Measurements from ENCODE around the gene DTNB. TPM values are rescaled to one million over a fixed set of nuclear protein-coding genes. Genes with fewer than 3 reads are reported as not detected.

The DTNB gene
- total and polyA plus RNA-seq, 2 donors (not counting 1 experiment from before 2014, with no cell fraction given), result 25.7 to 37.3 TPM

Small RNAs within 50 kb of the gene (small RNA-seq; reads per million reads assigned to genes)
- gene MIR1301 (ENCODE audit: insufficient read length, low read depth, low replicate concordance) (not detected), gene RF00019 (ENCODE audit: insufficient read length, low read depth, low replicate concordance) (not detected)

Other genes starting within 250 kb of the DTNB start
- gene ASXL2, start 204.9 kb upstream of the DTNB start, total RNA-seq, result 51.5 and 55.0 TPM in 2 replicates
- gene ASXL2, start 204.9 kb upstream of the DTNB start, polyA plus RNA-seq, result 7.2 and 7.6 TPM in 2 replicates

Data from B cell (primary cell).